SK-N-SH (cell line): ENCODE results near the gene CCDC27. TPM values are rescaled to one million over a fixed set of nuclear protein-coding genes. Genes with fewer than 3 reads are reported as not detected.
"Not testable (repeated sequence)": the region's sequence is repeated elsewhere in the genome, so short reads cannot be mapped to it uniquely, and the experiment has no call there.

Source experiments
- CTCF ChIA-PET: fragments of 300-600, 350-600 bp; formaldehyde crosslinking; extraction: SDS; loops from one replicate; lab custom pipeline; 2021; lab: Yijun Ruan, JAX
- POLR2A ChIA-PET: fragments of 350-600 bp; sonication (Branson Sonifier 250); formaldehyde crosslinking; extraction: SDS; loops from one replicate; lab custom pipeline; 2020; ENCODE audit warnings: antibody characterized with exemption, inconsistent platforms; lab: Yijun Ruan, JAX
- DNase-seq: peaks from one replicate; pipeline ENCODE4 v3.0.0; 2012
- H2AFZ ChIP-seq: fragments of 200-600 bp; sonication (generic); 2 replicates; pipeline ENCODE4 v1.8.1; 2016; ENCODE audit warnings: antibody characterized with exemption, mild to moderate bottlenecking, low read depth
- H3F3A ChIP-seq: fragments of 200-600 bp; sonication (generic); replicated peaks from 2 replicates; pipeline ENCODE3; 2016; ENCODE audit warnings: antibody characterized with exemption, mild to moderate bottlenecking; ENCODE audit not compliant: insufficient read depth
- H3K27ac ChIP-seq, 2 experiments: fragments of 200-500 bp in 1 of 2; fragments of 200-600 bp in 1 of 2; sonication (Bioruptor generic) in 1 of 2; sonication (generic), shearing (Covaris generic) in 1 of 2; 2 replicates each; pipeline versions ENCODE4 v1.5.1 to v1.6.1; 2014 to 2016; ENCODE audit warnings: low read depth in 2 of 2, inconsistent platforms in 1 of 2, low read length in 1 of 2, mild to moderate bottlenecking in 1 of 2, mixed read lengths in 1 of 2
- H3K27me3 ChIP-seq: fragments of 200-600 bp; sonication (generic), shearing (Covaris generic); 2 replicates; pipeline ENCODE4 v1.6.1; 2016; ENCODE audit warnings: mixed run types; ENCODE audit not compliant: insufficient read depth
- H3K36me3 ChIP-seq, 2 experiments: fragments of 200-500 bp in 1 of 2; fragments of 200-600 bp in 1 of 2; sonication (Bioruptor generic) in 1 of 2; sonication (generic) in 1 of 2; replicated peaks in 1 of 2; 2 replicates each; pipeline versions ENCODE3 to v1.5.1; 2014 to 2016; ENCODE audit warnings: low read length in 1 of 2, mild to moderate bottlenecking in 1 of 2; ENCODE audit not compliant: insufficient read depth in 2 of 2, control insufficient read depth in 1 of 2
- H3K4me1 ChIP-seq, 2 experiments: fragments of 200-500 bp in 1 of 2; fragments of 200-600 bp in 1 of 2; sonication (Bioruptor generic) in 1 of 2; sonication (generic), shearing (Covaris generic) in 1 of 2; 2 replicates each; pipeline versions ENCODE4 v1.5.1 to v1.6.1; 2014 to 2016; ENCODE audit warnings: low read depth in 1 of 2, low read length in 1 of 2, mixed run types in 1 of 2; ENCODE audit not compliant: insufficient read depth in 2 of 2, control insufficient read depth in 1 of 2
- H3K4me2 ChIP-seq: fragments of 200-600 bp; sonication (generic), shearing (Covaris generic); 2 replicates; pipeline ENCODE4 v1.6.1; 2017; ENCODE audit warnings: mixed run types
- H3K4me3 ChIP-seq, 2 experiments: fragments of 200-500 bp in 1 of 2; fragments of 200-600 bp in 1 of 2; sonication (Bioruptor generic) in 1 of 2; sonication (generic), shearing (Covaris generic) in 1 of 2; 2 replicates each; pipeline versions ENCODE4 v1.5.1 to v1.8.1; 2014 to 2016; ENCODE audit warnings: low read depth in 2 of 2, inconsistent platforms in 1 of 2, low read length in 1 of 2, mild to moderate bottlenecking in 1 of 2, mixed read lengths in 1 of 2, moderate library complexity in 1 of 2
- H3K79me2 ChIP-seq: fragments of 200-600 bp; sonication (generic); 2 replicates; pipeline ENCODE4 v1.8.1; 2017; ENCODE audit warnings: mild to moderate bottlenecking; ENCODE audit not compliant: insufficient read depth
- H3K9ac ChIP-seq: fragments of 200-600 bp; sonication (generic); 2 replicates; pipeline ENCODE4 v1.6.1; 2017; ENCODE audit warnings: mixed run types
- H3K9me2 ChIP-seq: fragments of 200-600 bp; sonication (generic); 2 replicates; pipeline ENCODE4 v1.6.1; 2017; ENCODE audit warnings: mixed run types
- H3K9me3 ChIP-seq: fragments of 200-600 bp; sonication (generic); 2 replicates; pipeline ENCODE4 v1.6.1; 2017; ENCODE audit warnings: mixed run types, mild to moderate bottlenecking, moderate library complexity
- H4K20me1 ChIP-seq: fragments of 200-600 bp; sonication (generic); 2 replicates; pipeline ENCODE4 v1.6.1; 2017; ENCODE audit warnings: mild to moderate bottlenecking, mixed run types; ENCODE audit not compliant: insufficient read depth
- CTCF ChIP-seq: fragments of 200-600 bp; sonication (generic); IDR thresholded peaks from 2 replicates; pipeline ENCODE4 v1.6.1; 2017; ENCODE audit warnings: antibody characterized with exemption, mild to moderate bottlenecking, moderate library complexity
- FOXM1 ChIP-seq: IDR thresholded peaks from 2 replicates; pipeline ENCODE4 v1.4.0; 2012; ENCODE audit warnings: low read depth, mild to moderate bottlenecking
- GABPA ChIP-seq: IDR thresholded peaks from 2 replicates; pipeline ENCODE4 v1.4.0; 2012; ENCODE audit warnings: low read depth, mild to moderate bottlenecking
- MEF2A ChIP-seq: IDR thresholded peaks from 2 replicates; pipeline ENCODE4 v1.4.0; 2012; ENCODE audit warnings: low read depth, borderline replicate concordance
- MXI1 ChIP-seq: IDR thresholded peaks from 2 replicates; pipeline ENCODE4 v1.6.1; 2012; ENCODE audit warnings: mild to moderate bottlenecking, low read depth, low read length, improper control_type of control experiment
- NRF1 ChIP-seq: IDR thresholded peaks from 2 replicates; pipeline ENCODE4 v1.6.1; 2012; ENCODE audit warnings: low read depth, mild to moderate bottlenecking, low read length
- POLR2AphosphoS5 ChIP-seq: IDR thresholded peaks from 2 replicates; pipeline ENCODE4 v1.6.1; 2012; ENCODE audit warnings: low read depth, low read length
- REST ChIP-seq: IDR thresholded peaks from 2 replicates; pipeline ENCODE4 v1.6.1; 2012; ENCODE audit warnings: mild to moderate bottlenecking, low read depth, low read length, moderate library complexity
- SIN3A ChIP-seq: IDR thresholded peaks from 2 replicates; pipeline ENCODE4 v1.6.1; 2012; ENCODE audit warnings: low read depth, mild to moderate bottlenecking, low read length, moderate library complexity, borderline replicate concordance
- SMC3 ChIP-seq: IDR thresholded peaks from 2 replicates; pipeline ENCODE4 v1.6.1; 2012; ENCODE audit warnings: low read depth, low read length, improper control_type of control experiment
- TCF12 ChIP-seq: IDR thresholded peaks from 2 replicates; pipeline ENCODE4 v1.4.0; 2012
- YY1 ChIP-seq: IDR thresholded peaks from 2 replicates; pipeline ENCODE4 v1.4.0; 2012; ENCODE audit warnings: low read depth, mild to moderate bottlenecking
- ZBTB33 ChIP-seq: IDR thresholded peaks from 2 replicates; pipeline ENCODE4 v1.4.0; 2012; ENCODE audit warnings: low read depth, borderline replicate concordance
- WGBS: methylation state at CpG from one replicate; pipeline ENCODE4 v1.1.6; 2017; ENCODE audit warnings: low lambda C conversion rate; 5-methylcytosine and 5-hydroxymethylcytosine counted together
- polyA plus RNA-seq, 3 experiments: library from polyadenylated mRNA; depleted of rRNA; stranded (reverse); fragments of >200 nt; gene quantifications; 2 replicates each; pipeline ENCODE4 v1.2.3, GENCODE V29; 2012

Gene CCDC27
- polyA plus RNA-seq, 1 of the 3 experiments (the other 2 are of a cell fraction), result not detected

GRCh38 chr1:3796215-3797061 lies 44.2 kb downstream of the CCDC27 start, which contains the start of gene LRRC47 (continued):
- TF ChIP-seq ZBTB33, result peak; percentile 44; the same call in 1 of the 2 replicates
- TF ChIP-seq GABPA, result peak; percentile 97
- TF ChIP-seq NRF1, result no peak
- TF ChIP-seq MXI1, result peak; percentile 91
- TF ChIP-seq FOXM1, result no peak
- peak; percentile 89 for TF ChIP-seq YY1
- peak; percentile 28; the same call in 1 of the 2 replicates for TF ChIP-seq TCF12

- Histone ChIP-seq H3K4me3 (no peak overlapping the region), H3K4me1 (peaks cover 0 to 9% of the 10 kb centered on the region in 2 experiments; a peak in 2 of 4 replicates), H3K36me3 (no peaks in the 10 kb centered on the region), H3K4me2 (no peak overlapping the region), H3K9me3 (no peaks in the 10 kb centered on the region), H3K27me3 (no peaks in the 10 kb centered on the region), H2AFZ (no peak overlapping the region), H3K79me2 (peaks cover 8% of the 10 kb centered on the region), H3F3A (no peaks in the 10 kb centered on the region), H4K20me1 (no peaks in the 10 kb centered on the region), H3K9me2 (no peaks in the 10 kb centered on the region), H3K27ac (no peak overlapping the region), H3K9ac (no peak overlapping the region)
- WGBS, result 56% methylated on average over 4 of the region's 11 CpGs
- TF ChIP-seq POLR2AphosphoS5, result no peak
- TF ChIP-seq SMC3, result no peak
- TF ChIP-seq REST, result no peak
- no peak for TF ChIP-seq SIN3A
- TF ChIP-seq CTCF, result no peak
- no peak for TF ChIP-seq NRF1
- TF ChIP-seq MEF2A, result no peak
- ChIA-PET POLR2A (no interaction called here), CTCF (interaction anchor here (1.6 kb wide), 1 partner anchor 11 kb away, joined by 4 read pairs; no protein-coding TSS in a partner anchor)
- DNase-seq, result no peak
Observed at GRCh38 chr1:3799976-3800685, 47.9 kb downstream of the CCDC27 start.

GRCh38 chr1:3800795-3801194 lies 48.5 kb downstream of the CCDC27 start:
- H3K27ac ChIP-seq, H3K4me2 ChIP-seq, H4K20me1 ChIP-seq, H3K4me3 ChIP-seq, H3K27me3 ChIP-seq, POLR2A ChIA-PET, H3K4me1 ChIP-seq, H2AFZ ChIP-seq, H3F3A ChIP-seq, H3K79me2 ChIP-seq, DNase-seq, H3K36me3 ChIP-seq, H3K9me2 ChIP-seq, H3K9me3 ChIP-seq, H3K9ac ChIP-seq: not testable (repeated sequence)
- CTCF ChIA-PET, result interaction anchor here (1.0 to 2.4 kb wide), 7 partner anchors 10 to 76 kb away, joined by 3 to 10 read pairs (median 7); no protein-coding TSS in a partner anchor
- 68% methylated on average over 3 of the region's 3 CpGs for WGBS
